Measurements from ENCODE around the gene MUTYH.

DNA sequence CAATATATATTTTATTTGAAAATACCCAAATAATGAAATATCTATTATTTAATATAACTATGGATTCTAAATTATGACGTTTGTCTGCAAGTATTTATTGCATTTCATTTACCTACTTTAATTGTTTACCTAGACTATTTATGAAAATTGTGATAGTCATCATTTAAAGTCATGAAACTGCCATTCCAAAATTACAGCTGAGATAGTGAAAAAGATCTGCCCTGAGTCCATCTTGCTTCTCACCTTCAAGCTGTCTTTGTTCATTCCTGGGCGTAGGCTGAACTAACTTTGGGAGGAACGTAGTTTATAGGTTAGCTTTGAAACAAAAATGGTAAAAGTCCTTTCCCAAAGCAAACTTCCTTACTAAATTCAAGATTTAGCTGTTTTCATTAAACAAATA lies 26.0 kb downstream of the MUTYH start:
- TF ChIP-seq, protein P1, sequence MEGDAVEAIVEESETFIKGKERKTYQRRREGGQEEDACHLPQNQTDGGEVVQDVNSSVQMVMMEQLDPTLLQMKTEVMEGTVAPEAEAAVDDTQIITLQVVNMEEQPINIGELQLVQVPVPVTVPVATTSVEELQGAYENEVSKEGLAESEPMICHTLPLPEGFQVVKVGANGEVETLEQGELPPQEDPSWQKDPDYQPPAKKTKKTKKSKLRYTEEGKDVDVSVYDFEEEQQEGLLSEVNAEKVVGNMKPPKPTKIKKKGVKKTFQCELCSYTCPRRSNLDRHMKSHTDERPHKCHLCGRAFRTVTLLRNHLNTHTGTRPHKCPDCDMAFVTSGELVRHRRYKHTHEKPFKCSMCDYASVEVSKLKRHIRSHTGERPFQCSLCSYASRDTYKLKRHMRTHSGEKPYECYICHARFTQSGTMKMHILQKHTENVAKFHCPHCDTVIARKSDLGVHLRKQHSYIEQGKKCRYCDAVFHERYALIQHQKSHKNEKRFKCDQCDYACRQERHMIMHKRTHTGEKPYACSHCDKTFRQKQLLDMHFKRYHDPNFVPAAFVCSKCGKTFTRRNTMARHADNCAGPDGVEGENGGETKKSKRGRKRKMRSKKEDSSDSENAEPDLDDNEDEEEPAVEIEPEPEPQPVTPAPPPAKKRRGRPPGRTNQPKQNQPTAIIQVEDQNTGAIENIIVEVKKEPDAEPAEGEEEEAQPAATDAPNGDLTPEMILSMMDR (IDR thresholded peaks at IDR 0.05; ENCODE audit: poor library complexity), result no peak
- no peak for TF ChIP-seq EZH2 (IDR thresholded peaks at IDR 0.05; ENCODE audit: borderline replicate concordance)
- TF ChIP-seq EZH2phosphoT487 (IDR thresholded peaks at IDR 0.05; ENCODE audit: low read depth, severe bottlenecking, unreplicated experiment), result no peak
